Small intestine (tissue), 7 donors: ENCODE results near the gene MMP7. TPM values are rescaled to one million over a fixed set of nuclear protein-coding genes. Genes with fewer than 3 reads are reported as not detected.

Source experiments
- DNase-seq, 2 donors: peaks; one replicate each; pipeline versions ENCODE4 v3.0.0 to v3.0.0-alpha.2; 2013
- FAIRE-seq: peaks from 2 replicates; lab custom pipeline; 2012; peaks lifted over from hg19 to GRCh38; lab: Jason Lieb, UNC
- H3K27ac ChIP-seq, 3 donors: one replicate each; pipeline ENCODE4 v1.5.1; 2013; ENCODE audit warnings: low read length in 2 of 3, mild to moderate bottlenecking in 2 of 3, control low read depth in 1 of 3, inconsistent platforms in 1 of 3, low read depth in 1 of 3, moderate library complexity in 1 of 3
- H3K27me3 ChIP-seq, 3 donors: one replicate each; pipeline ENCODE4 v1.6.1; 2013; ENCODE audit warnings: low read length in 3 of 3, inconsistent platforms in 1 of 3; ENCODE audit not compliant: control insufficient read depth in 3 of 3, insufficient read depth in 3 of 3
- H3K36me3 ChIP-seq, 3 donors: one replicate each; pipeline ENCODE4 v1.6.1; 2013; ENCODE audit warnings: low read length in 3 of 3, inconsistent platforms in 1 of 3, low read depth in 1 of 3, mild to moderate bottlenecking in 1 of 3, moderate library complexity in 1 of 3; ENCODE audit not compliant: control insufficient read depth in 3 of 3, insufficient read depth in 2 of 3
- H3K4me1 ChIP-seq, 3 donors: one replicate each; pipeline ENCODE4 v1.6.1; 2013; ENCODE audit warnings: low read length in 2 of 3, inconsistent platforms in 1 of 3, low read depth in 1 of 3, mild to moderate bottlenecking in 1 of 3, moderate library complexity in 1 of 3; ENCODE audit not compliant: control insufficient read depth in 3 of 3, insufficient read depth in 2 of 3
- H3K4me3 ChIP-seq, 3 donors: one replicate each; pipeline ENCODE4 v1.5.1; 2013; ENCODE audit warnings: low read length in 3 of 3, control low read depth in 1 of 3, inconsistent platforms in 1 of 3, low read depth in 1 of 3, mild to moderate bottlenecking in 1 of 3, moderate library complexity in 1 of 3
- H3K9me3 ChIP-seq, 2 donors: one replicate each; pipeline ENCODE4 v1.6.1; 2013; ENCODE audit warnings: low read depth in 1 of 2, low read length in 1 of 2; ENCODE audit not compliant: control insufficient read depth in 2 of 2, insufficient read depth in 1 of 2
- WGBS, 3 donors: extraction: QIAGEN DNeasy Blood & Tissue Kit; methylation state at CpG; one replicate each; pipeline ENCODE4 v1.1.7; 2013; 5-methylcytosine and 5-hydroxymethylcytosine counted together
- polyA plus RNA-seq, 4 donors: library from polyadenylated mRNA; stranded (reverse) in 3 of 4; unstranded in 1 of 4; fragments of 200-250 nt in 3 of 4; fragments of 120-200 nt in 1 of 4; gene quantifications; one replicate each; pipeline versions ENCODE4 v1.2.1 to v1.2.3, GENCODE V29; 2013
- donor health status: healthy with polysubstance abuse.
- donor health status: control.
- donor health status: control.
- donor health status: Bipolar disorder and iron deficiency.
- donor health status: healthy.

The MMP7 gene
- polyA plus RNA-seq, 4 donors = 0.36 TPM; not detected in 3

DNA sequence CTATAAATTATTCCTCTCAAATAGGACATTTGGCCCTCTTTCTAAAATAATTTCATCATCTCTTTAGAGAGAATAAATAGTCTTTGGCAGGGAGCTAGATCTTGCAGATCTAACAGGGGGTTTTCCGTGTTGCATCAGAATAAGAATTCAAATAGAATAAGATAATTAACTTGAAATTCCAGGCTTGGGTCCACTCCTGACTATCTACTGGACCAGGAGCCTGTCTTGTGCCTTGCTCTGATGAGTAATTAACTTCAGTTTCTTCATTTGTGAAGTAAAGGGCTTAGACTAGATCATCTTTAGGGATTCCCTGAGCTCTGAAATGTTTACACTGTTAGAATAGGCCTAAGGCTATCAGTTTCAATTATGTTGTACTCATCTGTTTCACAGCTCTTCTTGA, 54.5 kb downstream of the MMP7 start:
- Histone ChIP-seq H3K4me3 (no peak overlapping the region), H3K36me3 (no peaks in the 10 kb centered on the region), H3K27me3 (no peaks in the 10 kb centered on the region), H3K4me1 (peaks cover 0 to 23% (median 8%) of the 10 kb centered on the region in 3 donors), H3K9me3 (peaks cover 0 to 6% of the 10 kb centered on the region in 2 donors), H3K27ac (peak overlapping the region in 1 of 3 donors; percentile 71)
- WGBS, 3 donors = 76 to 91% (median 88%) methylated on average over 1 of the region's 1 CpG
- no peak for DNase-seq
- no peak for FAIRE-seq

DNA sequence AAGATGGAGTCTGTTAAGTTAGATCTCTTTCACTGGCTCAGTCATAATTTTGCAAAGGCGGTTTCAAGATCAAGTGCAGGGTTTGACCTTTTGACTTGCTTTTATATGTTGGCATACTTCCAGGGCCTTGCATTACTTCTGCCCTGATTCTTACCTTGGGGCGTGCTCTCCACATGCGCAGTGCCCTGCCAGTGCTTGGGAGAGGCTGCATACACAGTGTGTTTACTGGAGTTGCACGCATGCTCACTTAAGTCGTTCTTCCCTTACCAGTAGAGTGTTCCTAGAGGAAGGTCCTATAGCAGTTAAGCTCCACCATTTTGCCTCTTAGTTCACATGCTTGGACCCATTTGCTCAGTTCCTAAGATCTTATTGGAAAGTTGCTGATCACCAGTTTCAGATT, 57.0 kb downstream of the MMP7 start:
- no peaks in the 10 kb centered on the region for H3K36me3 ChIP-seq
- no peaks in the 10 kb centered on the region for H3K27me3 ChIP-seq
- 13 to 58% (median 44%) methylated on average over 5 of the region's 5 CpGs for WGBS, 3 donors
- H3K27ac ChIP-seq = peak overlapping the region in 2 of 3 donors; percentile 28 to 53
- H3K4me1 ChIP-seq = peaks cover 0 to 21% (median 8%) of the 10 kb centered on the region in 3 donors
- FAIRE-seq (no peak), DNase-seq (peak in 1 of 2 donors; percentile 97)
- peaks cover 0 to 6% of the 10 kb centered on the region in 2 donors for H3K9me3 ChIP-seq
- H3K4me3 ChIP-seq = no peak overlapping the region

DNA sequence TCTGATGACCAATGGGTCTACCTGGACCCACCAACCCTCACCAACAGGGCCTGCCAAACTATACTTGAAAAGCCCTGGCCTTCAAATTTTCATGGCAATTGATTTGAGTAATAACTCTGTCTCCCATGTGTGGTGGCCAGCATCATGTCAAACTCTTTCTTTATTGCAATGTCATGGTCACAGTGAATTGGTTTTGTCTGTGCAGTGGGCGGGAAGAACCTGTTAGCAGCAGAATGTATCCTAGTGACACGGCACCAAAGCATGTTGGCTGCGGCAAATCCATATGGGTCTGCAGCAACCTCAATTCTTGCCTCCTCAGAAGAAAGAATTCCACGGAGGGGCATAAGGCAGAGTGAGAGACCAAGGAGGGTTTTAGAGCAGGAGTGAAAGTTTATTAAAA, 58.4 kb downstream of the MMP7 start:
- H3K27ac ChIP-seq = no peak overlapping the region
- H3K27me3 ChIP-seq = no peaks in the 10 kb centered on the region
- no peak overlapping the region for H3K4me3 ChIP-seq
- peaks cover 2 to 27% (median 8%) of the 10 kb centered on the region in 3 donors for H3K4me1 ChIP-seq
- peaks cover 0 to 6% of the 10 kb centered on the region in 2 donors for H3K9me3 ChIP-seq
- whole genome bisulfite sequencing, 3 donors = 98 to 100% (median 99%) methylated on average over 4 of the region's 4 CpGs
- H3K36me3 ChIP-seq = no peaks in the 10 kb centered on the region
- DNase-seq (no peak), FAIRE-seq (no peak)

GRCh38 chr11:102471474-102471873, 59.1 kb downstream of the MMP7 start:
- no peak for FAIRE-seq

More at GRCh38 chr11:102471474-102471873, 59.1 kb downstream of the MMP7 start:
- H3K9me3 ChIP-seq = peaks cover 0 to 6% of the 10 kb centered on the region in 2 donors
- no peaks in the 10 kb centered on the region for H3K27me3 ChIP-seq
- no peak overlapping the region for H3K4me3 ChIP-seq
- DNase-seq = no peak
- H3K36me3 ChIP-seq = no peaks in the 10 kb centered on the region
- H3K27ac ChIP-seq = no peak overlapping the region
- peaks cover 2 to 28% (median 6%) of the 10 kb centered on the region in 3 donors for H3K4me1 ChIP-seq

Other genes with a start within 250 kb of the MMP7 start
- 10 to 100 TPM in 3 of 4 donors, 1 to 10 TPM in 1; 8.3 to 49.0 (median 29.0) TPM for gene BIRC3, start 213.3 kb downstream of the MMP7 start, polyA plus RNA-seq
- gene BIRC2, start 183.5 kb downstream of the MMP7 start, polyA plus RNA-seq = 10 to 100 TPM; 22.1 to 68.5 (median 33.7) TPM
- 100 to 1,000 TPM in 1 of 4 donors, 10 to 100 TPM in 2, 1 to 10 TPM in 1; 5.1 to 130 (median 37.9) TPM for gene TMEM123, start 78.0 kb downstream of the MMP7 start, polyA plus RNA-seq
- under 1 TPM in 1 of 4 donors, not detected in 3; 0.03 TPM for gene MMP20, start 94.6 kb upstream of the MMP7 start, polyA plus RNA-seq
- under 1 TPM in 2 of 4 donors, not detected in 2; 0.06 to 0.21 TPM for gene MMP27, start 175.0 kb upstream of the MMP7 start, polyA plus RNA-seq
- gene MMP8, start 194.2 kb upstream of the MMP7 start, polyA plus RNA-seq = under 1 TPM in 3 of 4 donors, not detected in 1; 0.03 to 0.67 (median 0.18) TPM
- gene MMP10, start 249.9 kb upstream of the MMP7 start, polyA plus RNA-seq = 1 to 10 TPM in 1 of 4 donors, under 1 TPM in 1, not detected in 2; 0.37 to 4.9 TPM